SK-N-SH (cell line): ENCODE measurements around the gene CPVL.

Experiments
- CTCF ChIP-seq: fragments of 200-600 bp; sonication (generic); IDR thresholded peaks from 2 replicates; pipeline ENCODE4 v1.6.1; 2017; ENCODE audit warnings: antibody characterized with exemption, mild to moderate bottlenecking, moderate library complexity
- EP300 ChIP-seq, 2 experiments: IDR thresholded peaks; 2 replicates each; pipeline versions ENCODE4 v1.4.0 to v1.6.1; 2012; ENCODE audit warnings: borderline replicate concordance in 1 of 2, low read depth in 1 of 2, low read length in 1 of 2
- EZH2phosphoT487 ChIP-seq: fragments of 200-600 bp; sonication (generic); IDR thresholded peaks from 2 replicates; pipeline ENCODE4 v1.6.1; 2017; ENCODE audit warnings: low read depth, mixed run types, mild to moderate bottlenecking, antibody characterized with exemption, moderate library complexity, borderline replicate concordance
- PBX3 ChIP-seq: IDR thresholded peaks from 2 replicates; pipeline ENCODE4; 2012
- RAD21 ChIP-seq: IDR thresholded peaks from 2 replicates; pipeline ENCODE4 v1.6.1; 2012; ENCODE audit warnings: mild to moderate bottlenecking, low read length
- USF1 ChIP-seq: IDR thresholded peaks from 2 replicates; pipeline ENCODE4 v1.4.0; 2012; ENCODE audit warnings: low read depth, borderline replicate concordance

GRCh38 chr7:29142021-29142727, 4.2 kb downstream of the CPVL start:
- TF ChIP-seq USF1 (no peak), RAD21 (no peak), EZH2phosphoT487 (no peak), EP300 (IDR thresholded peaks at IDR 0.05; ENCODE audit: borderline replicate concordance in 1 of 2, low read depth in 1 of 2, low read length in 1 of 2) (no peak), CTCF (no peak), PBX3 (no peak)
